SK-N-SH (cell line): Measurements from ENCODE around the gene FLVCR1. TPM values are rescaled to one million over a fixed set of nuclear protein-coding genes. Genes with fewer than 3 reads are reported as not detected.

ENCODE experiments used
- CTCF ChIA-PET: fragments of 300-600, 350-600 bp; formaldehyde crosslinking; extraction: SDS; loops from one replicate; lab custom pipeline; 2021; lab: Yijun Ruan, JAX
- POLR2A ChIA-PET: fragments of 350-600 bp; sonication (Branson Sonifier 250); formaldehyde crosslinking; extraction: SDS; loops from one replicate; lab custom pipeline; 2020; ENCODE audit warnings: antibody characterized with exemption, inconsistent platforms; lab: Yijun Ruan, JAX
- DNase-seq: peaks from one replicate; pipeline ENCODE4 v3.0.0; 2012
- H2AFZ ChIP-seq: fragments of 200-600 bp; sonication (generic); 2 replicates; pipeline ENCODE4 v1.8.1; 2016; ENCODE audit warnings: antibody characterized with exemption, mild to moderate bottlenecking, low read depth
- H3F3A ChIP-seq: fragments of 200-600 bp; sonication (generic); replicated peaks from 2 replicates; pipeline ENCODE3; 2016; ENCODE audit warnings: antibody characterized with exemption, mild to moderate bottlenecking; ENCODE audit not compliant: insufficient read depth
- H3K27ac ChIP-seq, 2 experiments: fragments of 200-500 bp in 1 of 2; fragments of 200-600 bp in 1 of 2; sonication (Bioruptor generic) in 1 of 2; sonication (generic), shearing (Covaris generic) in 1 of 2; 2 replicates each; pipeline versions ENCODE4 v1.5.1 to v1.6.1; 2014 to 2016; ENCODE audit warnings: low read depth in 2 of 2, inconsistent platforms in 1 of 2, low read length in 1 of 2, mild to moderate bottlenecking in 1 of 2, mixed read lengths in 1 of 2
- H3K27me3 ChIP-seq: fragments of 200-600 bp; sonication (generic), shearing (Covaris generic); 2 replicates; pipeline ENCODE4 v1.6.1; 2016; ENCODE audit warnings: mixed run types; ENCODE audit not compliant: insufficient read depth
- H3K36me3 ChIP-seq, 2 experiments: fragments of 200-500 bp in 1 of 2; fragments of 200-600 bp in 1 of 2; sonication (Bioruptor generic) in 1 of 2; sonication (generic) in 1 of 2; replicated peaks in 1 of 2; 2 replicates each; pipeline versions ENCODE3 to v1.5.1; 2014 to 2016; ENCODE audit warnings: low read length in 1 of 2, mild to moderate bottlenecking in 1 of 2; ENCODE audit not compliant: insufficient read depth in 2 of 2, control insufficient read depth in 1 of 2
- H3K4me1 ChIP-seq, 2 experiments: fragments of 200-500 bp in 1 of 2; fragments of 200-600 bp in 1 of 2; sonication (Bioruptor generic) in 1 of 2; sonication (generic), shearing (Covaris generic) in 1 of 2; 2 replicates each; pipeline versions ENCODE4 v1.5.1 to v1.6.1; 2014 to 2016; ENCODE audit warnings: low read depth in 1 of 2, low read length in 1 of 2, mixed run types in 1 of 2; ENCODE audit not compliant: insufficient read depth in 2 of 2, control insufficient read depth in 1 of 2
- H3K4me2 ChIP-seq: fragments of 200-600 bp; sonication (generic), shearing (Covaris generic); 2 replicates; pipeline ENCODE4 v1.6.1; 2017; ENCODE audit warnings: mixed run types
- H3K4me3 ChIP-seq, 2 experiments: fragments of 200-500 bp in 1 of 2; fragments of 200-600 bp in 1 of 2; sonication (Bioruptor generic) in 1 of 2; sonication (generic), shearing (Covaris generic) in 1 of 2; 2 replicates each; pipeline versions ENCODE4 v1.5.1 to v1.8.1; 2014 to 2016; ENCODE audit warnings: low read depth in 2 of 2, inconsistent platforms in 1 of 2, low read length in 1 of 2, mild to moderate bottlenecking in 1 of 2, mixed read lengths in 1 of 2, moderate library complexity in 1 of 2
- H3K79me2 ChIP-seq: fragments of 200-600 bp; sonication (generic); 2 replicates; pipeline ENCODE4 v1.8.1; 2017; ENCODE audit warnings: mild to moderate bottlenecking; ENCODE audit not compliant: insufficient read depth
- H3K9ac ChIP-seq: fragments of 200-600 bp; sonication (generic); 2 replicates; pipeline ENCODE4 v1.6.1; 2017; ENCODE audit warnings: mixed run types
- H3K9me2 ChIP-seq: fragments of 200-600 bp; sonication (generic); 2 replicates; pipeline ENCODE4 v1.6.1; 2017; ENCODE audit warnings: mixed run types
- H3K9me3 ChIP-seq: fragments of 200-600 bp; sonication (generic); 2 replicates; pipeline ENCODE4 v1.6.1; 2017; ENCODE audit warnings: mixed run types, mild to moderate bottlenecking, moderate library complexity
- H4K20me1 ChIP-seq: fragments of 200-600 bp; sonication (generic); 2 replicates; pipeline ENCODE4 v1.6.1; 2017; ENCODE audit warnings: mild to moderate bottlenecking, mixed run types; ENCODE audit not compliant: insufficient read depth
- CHD2 ChIP-seq: fragments of 150-350 bp; IDR thresholded peaks from 2 replicates; pipeline ENCODE4 v1.6.1; 2018; ENCODE audit warnings: low read length; ENCODE audit not compliant: partially characterized antibody
- ELF1 ChIP-seq: IDR thresholded peaks from 2 replicates; pipeline ENCODE4 v1.4.0; 2012
- EP300 ChIP-seq, 2 experiments: IDR thresholded peaks; 2 replicates each; pipeline versions ENCODE4 v1.4.0 to v1.6.1; 2012; ENCODE audit warnings: borderline replicate concordance in 1 of 2, low read depth in 1 of 2, low read length in 1 of 2
- FOSL2 ChIP-seq: IDR thresholded peaks from 2 replicates; pipeline ENCODE4 v1.4.0; 2012; ENCODE audit warnings: low read depth, mild to moderate bottlenecking, moderate library complexity, borderline replicate concordance
- GATA2 ChIP-seq: sonication (generic); formaldehyde crosslinking; IDR thresholded peaks from 2 replicates; pipeline ENCODE4 v1.5.0; 2020; ENCODE audit warnings: mild to moderate bottlenecking, missing genetic modification reagents
- NRF1 ChIP-seq: IDR thresholded peaks from 2 replicates; pipeline ENCODE4 v1.6.1; 2012; ENCODE audit warnings: low read depth, mild to moderate bottlenecking, low read length
- REST ChIP-seq: IDR thresholded peaks from 2 replicates; pipeline ENCODE4 v1.6.1; 2012; ENCODE audit warnings: mild to moderate bottlenecking, low read depth, low read length, moderate library complexity
- RXRA ChIP-seq: IDR thresholded peaks from 2 replicates; pipeline ENCODE4 v1.4.0; 2012; ENCODE audit warnings: low read depth, mild to moderate bottlenecking, borderline replicate concordance
- SMC3 ChIP-seq: IDR thresholded peaks from 2 replicates; pipeline ENCODE4 v1.6.1; 2012; ENCODE audit warnings: low read depth, low read length, improper control_type of control experiment
- USF1 ChIP-seq: IDR thresholded peaks from 2 replicates; pipeline ENCODE4 v1.4.0; 2012; ENCODE audit warnings: low read depth, borderline replicate concordance
- USF2 ChIP-seq: fragments of 150-350 bp; IDR thresholded peaks from 2 replicates; pipeline ENCODE4 v1.6.1; 2017; ENCODE audit warnings: antibody characterized with exemption, low read length, low read depth, borderline replicate concordance
- YY1 ChIP-seq: IDR thresholded peaks from 2 replicates; pipeline ENCODE4 v1.4.0; 2012; ENCODE audit warnings: low read depth, mild to moderate bottlenecking
- ZBTB33 ChIP-seq: IDR thresholded peaks from 2 replicates; pipeline ENCODE4 v1.4.0; 2012; ENCODE audit warnings: low read depth, borderline replicate concordance
- WGBS: methylation state at CpG from one replicate; pipeline ENCODE4 v1.1.6; 2017; ENCODE audit warnings: low lambda C conversion rate; 5-methylcytosine and 5-hydroxymethylcytosine counted together
- polyA plus RNA-seq, 3 experiments: library from polyadenylated mRNA; depleted of rRNA; stranded (reverse); fragments of >200 nt; gene quantifications; 2 replicates each; pipeline ENCODE4 v1.2.3, GENCODE V29; 2012

Gene FLVCR1
- polyA plus RNA-seq, 1 of the 3 experiments (the other 2 are of a cell fraction) = 1.7 TPM

- TF ChIP-seq REST (no peak), EP300 (IDR thresholded peaks at IDR 0.05; ENCODE audit: borderline replicate concordance in 1 of 2, low read depth in 1 of 2, low read length in 1 of 2) (no peak), USF1 (no peak), RXRA (no peak), FOSL2 (no peak), GATA2 (CRISPR knock-in tag) (no peak), ZBTB33 (no peak), NRF1 (no peak), ELF1 (no peak), USF2 (no peak)
Observed at GRCh38 chr1:212917134-212917485, 59.0 kb downstream of the FLVCR1 start (continued).

GRCh38 chr1:212917858-212918257, 59.8 kb downstream of the FLVCR1 start:
- POLR2A ChIA-PET = no interaction called here
- Histone ChIP-seq H3K36me3 (no peaks in the 10 kb centered on the region), H3F3A (no peaks in the 10 kb centered on the region), H3K4me1 (peaks cover 0 to 5% of the 10 kb centered on the region in 2 experiments; a peak in 1 of 4 replicates), H3K9ac (no peak overlapping the region), H3K4me2 (no peak overlapping the region), H3K27me3 (no peaks in the 10 kb centered on the region), H2AFZ (no peak overlapping the region), H3K27ac (no peak overlapping the region), H3K4me3 (no peak overlapping the region), H3K9me3 (no peaks in the 10 kb centered on the region), H3K79me2 (no peaks in the 10 kb centered on the region), H3K9me2 (no peaks in the 10 kb centered on the region), H4K20me1 (no peaks in the 10 kb centered on the region)
- no peak for DNase-seq
- CTCF ChIA-PET = interaction anchor here (1.3 kb wide), 1 partner anchor 168 kb away, joined by 3 read pairs; no protein-coding TSS in a partner anchor
- TF ChIP-seq CHD2 (no peak), YY1 (no peak), FOSL2 (no peak), RXRA (no peak), SMC3 (no peak), GATA2 (CRISPR knock-in tag) (no peak), USF2 (no peak)
- WGBS = 77% methylated on average over 5 of the region's 5 CpGs
